ENCODE measurements around the gene NOL4L. TPM values are rescaled to one million over a fixed set of nuclear protein-coding genes. Genes with fewer than 3 reads are reported as not detected.

NOL4L gene
- total and polyA plus RNA-seq, 11 donors, result 2.6 to 15.0 (median 6.7) TPM

DNA sequence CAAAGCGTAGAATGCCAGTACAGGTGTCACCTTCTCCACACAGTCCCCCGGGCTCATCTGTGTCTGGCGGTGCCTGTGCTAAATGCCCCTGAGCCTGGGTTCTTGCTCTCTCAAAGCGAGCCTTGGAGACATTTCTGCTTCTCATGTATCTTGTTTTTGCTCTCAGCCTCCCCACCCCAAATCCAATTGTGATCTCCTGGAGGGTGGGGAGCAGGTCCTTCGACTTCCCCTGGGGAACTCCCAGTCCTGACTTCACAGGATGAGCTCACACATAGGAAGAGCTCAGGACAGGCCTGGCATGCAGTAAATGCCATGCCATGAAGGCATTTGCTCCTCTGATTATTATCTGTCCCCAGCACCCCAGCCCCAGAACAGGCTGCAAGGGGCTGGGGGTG is 58.1 kb downstream of the NOL4L start:
- WGBS, 4 donors, result 83 to 91% (median 87%) methylated on average over 5 of the region's 5 CpGs
- Histone ChIP-seq H3K36me3 (no peaks in the 10 kb centered on the region), H3K4me1 (peaks cover 0 to 58% (median 35%) of the 10 kb centered on the region in 12 donors), H3K27ac (peak overlapping the region in 1 of 12 donors; percentile 77), H3K9me3 (no peaks in the 10 kb centered on the region), H3K4me3 (no peak overlapping the region), H3K27me3 (no peaks in the 10 kb centered on the region)
- no peak for DNase-seq
- intact Hi-C loops (cut with DNase I), result loop anchor here in 2 of 10 donors (5.0 to 10.0 kb wide), 2 partner anchors 55 to 248 kb away; no protein-coding TSS in a partner anchor
- no peak for TF ChIP-seq POLR2A (IDR thresholded peaks at IDR 0.05)
- TF ChIP-seq, protein P1, sequence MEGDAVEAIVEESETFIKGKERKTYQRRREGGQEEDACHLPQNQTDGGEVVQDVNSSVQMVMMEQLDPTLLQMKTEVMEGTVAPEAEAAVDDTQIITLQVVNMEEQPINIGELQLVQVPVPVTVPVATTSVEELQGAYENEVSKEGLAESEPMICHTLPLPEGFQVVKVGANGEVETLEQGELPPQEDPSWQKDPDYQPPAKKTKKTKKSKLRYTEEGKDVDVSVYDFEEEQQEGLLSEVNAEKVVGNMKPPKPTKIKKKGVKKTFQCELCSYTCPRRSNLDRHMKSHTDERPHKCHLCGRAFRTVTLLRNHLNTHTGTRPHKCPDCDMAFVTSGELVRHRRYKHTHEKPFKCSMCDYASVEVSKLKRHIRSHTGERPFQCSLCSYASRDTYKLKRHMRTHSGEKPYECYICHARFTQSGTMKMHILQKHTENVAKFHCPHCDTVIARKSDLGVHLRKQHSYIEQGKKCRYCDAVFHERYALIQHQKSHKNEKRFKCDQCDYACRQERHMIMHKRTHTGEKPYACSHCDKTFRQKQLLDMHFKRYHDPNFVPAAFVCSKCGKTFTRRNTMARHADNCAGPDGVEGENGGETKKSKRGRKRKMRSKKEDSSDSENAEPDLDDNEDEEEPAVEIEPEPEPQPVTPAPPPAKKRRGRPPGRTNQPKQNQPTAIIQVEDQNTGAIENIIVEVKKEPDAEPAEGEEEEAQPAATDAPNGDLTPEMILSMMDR (IDR thresholded peaks at IDR 0.05), result no peak
- ATAC-seq, result no peak

DNA sequence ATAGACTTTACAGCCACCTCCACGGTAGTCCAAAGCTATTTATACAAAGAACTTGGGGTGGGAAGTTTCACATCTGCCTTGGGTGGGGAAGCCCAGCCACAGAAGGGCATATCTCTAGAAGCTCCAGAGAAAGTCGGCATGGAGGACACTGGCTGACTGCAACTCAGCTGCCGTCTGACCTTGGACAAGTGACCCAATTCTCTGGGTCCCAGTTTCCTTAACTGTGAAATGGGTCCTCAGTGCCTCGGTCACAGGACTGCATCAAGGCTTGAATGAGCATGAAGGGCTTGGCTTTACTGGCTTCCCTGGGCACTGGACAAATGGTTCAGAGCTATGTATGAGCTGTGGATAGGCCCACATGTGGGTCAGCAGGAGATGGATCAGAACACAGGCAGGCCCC is 58.6 kb downstream of the NOL4L start:
- WGBS, 4 donors, result 67 to 79% (median 71%) methylated on average over 4 of the region's 4 CpGs
- intact Hi-C loops (cut with DNase I), result loop anchor here in 2 of 10 donors (5.0 to 10.0 kb wide), 2 partner anchors 56 to 248 kb away; no protein-coding TSS in a partner anchor

DNA sequence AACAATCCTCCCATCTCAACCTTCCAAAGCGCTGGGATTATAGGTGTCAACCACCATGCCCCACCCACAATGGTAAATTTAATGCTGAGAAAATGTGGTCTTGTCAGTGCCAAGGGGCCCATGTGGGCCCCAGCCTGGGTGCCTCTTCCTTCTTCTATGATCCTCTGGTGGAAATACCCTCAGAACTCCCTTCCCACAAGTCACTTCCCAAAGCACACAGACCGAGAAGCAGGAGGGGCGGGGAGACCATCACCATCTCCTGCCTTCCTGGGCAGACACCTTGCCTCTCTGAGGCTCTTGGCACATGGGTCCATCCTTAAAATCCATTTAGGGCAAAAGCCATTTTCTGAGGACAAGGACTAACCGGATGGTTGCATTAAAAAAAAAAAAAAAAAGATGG is 59.0 kb downstream of the NOL4L start:
- intact Hi-C loops (cut with DNase I), result loop anchor here in 2 of 10 donors (5.0 to 10.0 kb wide), 2 partner anchors 56 to 249 kb away; no protein-coding TSS in a partner anchor
- Histone ChIP-seq H3K9me3 (no peaks in the 10 kb centered on the region), H3K27me3 (no peaks in the 10 kb centered on the region), H3K4me3 (no peak overlapping the region), H3K27ac (no peak overlapping the region), H3K36me3 (no peaks in the 10 kb centered on the region), H3K4me1 (peaks cover 0 to 64% (median 39%) of the 10 kb centered on the region in 12 donors)
- DNase-seq (peak in 1 of 5 donors; percentile 2), ATAC-seq (no peak)
- 86 to 93% (median 91%) methylated on average over 4 of the region's 4 CpGs for WGBS, 4 donors
- TF ChIP-seq POLR2A (IDR thresholded peaks at IDR 0.05), result no peak
- TF ChIP-seq, protein P1 (IDR thresholded peaks at IDR 0.05), result no peak

More for the DNA sequence above, 58.6 kb downstream of the NOL4L start:
- DNase-seq, result no peak
- Histone ChIP-seq H3K9me3 (no peaks in the 10 kb centered on the region), H3K36me3 (no peaks in the 10 kb centered on the region), H3K4me1 (peaks cover 0 to 63% (median 39%) of the 10 kb centered on the region in 12 donors), H3K4me3 (no peak overlapping the region), H3K27ac (no peak overlapping the region), H3K27me3 (no peaks in the 10 kb centered on the region)
- ATAC-seq, result no peak
- TF ChIP-seq POLR2A (IDR thresholded peaks at IDR 0.05), result no peak
- TF ChIP-seq, protein P1 (IDR thresholded peaks at IDR 0.05), result no peak

DNA sequence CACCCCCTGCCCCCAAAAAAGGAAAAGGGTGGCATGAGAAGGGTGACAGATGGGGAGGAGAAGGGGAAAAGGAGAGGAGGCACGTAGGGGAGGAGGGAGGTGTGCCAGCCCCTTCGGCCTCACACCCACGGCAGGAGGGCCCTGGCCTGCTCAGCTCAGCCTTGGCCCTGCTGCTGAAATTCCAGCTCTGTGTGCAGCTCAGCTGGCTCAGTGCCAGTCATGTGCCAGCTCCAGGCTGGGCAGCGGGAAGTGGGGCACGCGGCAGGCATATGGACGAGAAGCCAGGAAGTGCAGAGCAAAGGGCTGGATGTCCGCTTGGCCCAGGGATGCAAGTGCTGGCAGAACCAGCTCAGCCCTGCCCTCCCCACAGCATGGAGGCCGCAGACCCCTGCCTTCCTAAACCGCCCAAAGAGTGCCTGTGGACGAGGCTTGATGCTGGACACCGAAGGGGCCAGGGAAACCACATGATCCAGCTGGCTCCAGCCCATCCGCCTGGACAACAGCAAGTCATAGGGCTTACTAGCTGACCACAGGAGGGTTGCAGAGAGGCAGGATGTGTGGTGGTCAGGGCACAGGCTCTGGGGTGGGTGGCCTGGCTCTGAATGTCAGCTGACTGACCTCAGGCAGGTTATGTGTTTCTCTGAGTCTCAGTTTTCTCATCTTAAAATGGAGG is 60.2 kb downstream of the NOL4L start:
- 48 to 61% (median 57%) methylated on average over 6 to 13 of the region's 13 CpGs for WGBS, 4 donors
- H3K4me1 ChIP-seq, result peaks cover 0 to 64% (median 39%) of the 10 kb centered on the region in 12 donors
- TF ChIP-seq, protein P1 (IDR thresholded peaks at IDR 0.05), result no peak
- no peak for TF ChIP-seq POLR2A (IDR thresholded peaks at IDR 0.05)
- intact Hi-C loops (cut with DNase I), result loop anchor here in 5 of 10 donors (5.0 to 10.0 kb wide), 3 partner anchors 57 to 252 kb away; no protein-coding TSS in a partner anchor
- peak; percentile 64 to 76 (median 70) for ATAC-seq
- H3K27me3 ChIP-seq, result no peaks in the 10 kb centered on the region
- H3K36me3 ChIP-seq, result no peaks in the 10 kb centered on the region
- H3K4me3 ChIP-seq, result no peak overlapping the region
- peak overlapping the region in 1 of 12 donors; percentile 5 for H3K27ac ChIP-seq
- peak; percentile 79 to 90 (median 86) for DNase-seq
- no peaks in the 10 kb centered on the region for H3K9me3 ChIP-seq
